Kidney glomerular epithelial cell (primary cell): Measurements from ENCODE around the gene AGR2.
A peak's percentile ranks its signal among the peaks of the same experiment; 100 is the strongest.
"Not testable (repeated sequence)": the region's sequence is repeated elsewhere in the genome, so short reads cannot be mapped to it uniquely, and the experiment has no call there.

Experiments used
- DNase-seq: peaks from one replicate; lab custom pipeline; 2025; lab: John Stamatoyannopoulos, UW

Gene AGR2

GRCh38 chr7:16804674-16805439 lies at the start of gene AGR2:
AGR2 (minus strand) TSS chr7:16804999; CDS start chr7:16801796, 3,203 bp downstream.
- DNase-seq = no peak

- not testable (repeated sequence) for DNase-seq
Observed at GRCh38 chr7:16853189-16853588, 48.4 kb upstream of the AGR2 start.

GRCh38 chr7:16851829-16852228 lies 47.0 kb upstream of the AGR2 start:
- DNase-seq = no peak

- no peak for DNase-seq
Observed at GRCh38 chr7:16850614-16851466, 46.0 kb upstream of the AGR2 start.

- DNase-seq = no peak
Observed at GRCh38 chr7:16849296-16850148, 44.7 kb upstream of the AGR2 start.

- peak; percentile 14 for DNase-seq
Observed at GRCh38 chr7:16847381-16847860, 42.6 kb upstream of the AGR2 start.

GRCh38 chr7:16846601-16847165 lies 41.9 kb upstream of the AGR2 start:
- DNase-seq = no peak

- DNase-seq = no peak
Observed at GRCh38 chr7:16845746-16846145, 40.9 kb upstream of the AGR2 start.

GRCh38 chr7:16841681-16842080 lies 36.9 kb upstream of the AGR2 start:
- no peak for DNase-seq

- DNase-seq = no peak
Observed at GRCh38 chr7:16840094-16840493, 35.3 kb upstream of the AGR2 start.

- DNase-seq = no peak
Observed at GRCh38 chr7:16839646-16840045, 34.8 kb upstream of the AGR2 start.

- DNase-seq = no peak
Observed at GRCh38 chr7:16838891-16839290, 34.1 kb upstream of the AGR2 start.

GRCh38 chr7:16838386-16838785 lies 33.6 kb upstream of the AGR2 start:
- DNase-seq = no peak

GRCh38 chr7:16836481-16836880 lies 31.7 kb upstream of the AGR2 start:
- no peak for DNase-seq

- no peak for DNase-seq
Observed at GRCh38 chr7:16833373-16833772, 28.6 kb upstream of the AGR2 start.

GRCh38 chr7:16826060-16826459 lies 21.3 kb upstream of the AGR2 start:
- DNase-seq = no peak

- no peak for DNase-seq
Observed at GRCh38 chr7:16822029-16822428, 17.2 kb upstream of the AGR2 start.

- no peak for DNase-seq
Observed at GRCh38 chr7:16818732-16819131, 13.9 kb upstream of the AGR2 start.

- peak; percentile 56 for DNase-seq
Observed at GRCh38 chr7:16817536-16817935, 12.7 kb upstream of the AGR2 start.

GRCh38 chr7:16816824-16817223 lies 12.0 kb upstream of the AGR2 start:
- DNase-seq = no peak

- no peak for DNase-seq
Observed at GRCh38 chr7:16815001-16815400, 10.2 kb upstream of the AGR2 start.

GRCh38 chr7:16813232-16813616 lies 8.4 kb upstream of the AGR2 start:
- no peak for DNase-seq
